SK-N-SH (cell line): Measurements from ENCODE around the gene ZNF444.

Experiments
- CTCF ChIP-seq: fragments of 200-600 bp; sonication (generic); IDR thresholded peaks from 2 replicates; pipeline ENCODE4 v1.6.1; 2017; ENCODE audit warnings: antibody characterized with exemption, mild to moderate bottlenecking, moderate library complexity
- ELF1 ChIP-seq: IDR thresholded peaks from 2 replicates; pipeline ENCODE4 v1.4.0; 2012
- EZH2phosphoT487 ChIP-seq: fragments of 200-600 bp; sonication (generic); IDR thresholded peaks from 2 replicates; pipeline ENCODE4 v1.6.1; 2017; ENCODE audit warnings: low read depth, mixed run types, mild to moderate bottlenecking, antibody characterized with exemption, moderate library complexity, borderline replicate concordance
- FOXM1 ChIP-seq: IDR thresholded peaks from 2 replicates; pipeline ENCODE4 v1.4.0; 2012; ENCODE audit warnings: low read depth, mild to moderate bottlenecking
- JUND ChIP-seq: IDR thresholded peaks from 2 replicates; pipeline ENCODE4 v1.4.0; 2012
- NRF1 ChIP-seq: IDR thresholded peaks from 2 replicates; pipeline ENCODE4 v1.6.1; 2012; ENCODE audit warnings: low read depth, mild to moderate bottlenecking, low read length
- POLR2AphosphoS5 ChIP-seq: IDR thresholded peaks from 2 replicates; pipeline ENCODE4 v1.6.1; 2012; ENCODE audit warnings: low read depth, low read length
- RAD21 ChIP-seq: IDR thresholded peaks from 2 replicates; pipeline ENCODE4 v1.6.1; 2012; ENCODE audit warnings: mild to moderate bottlenecking, low read length
- RCOR1 ChIP-seq: fragments of 150-350 bp; IDR thresholded peaks from 2 replicates; pipeline ENCODE4 v1.6.1; 2017; ENCODE audit warnings: antibody characterized with exemption, low read length
- REST ChIP-seq: IDR thresholded peaks from 2 replicates; pipeline ENCODE4 v1.6.1; 2012; ENCODE audit warnings: mild to moderate bottlenecking, low read depth, low read length, moderate library complexity
- RFX5 ChIP-seq: IDR thresholded peaks from 2 replicates; pipeline ENCODE4 v1.6.1; 2012; ENCODE audit warnings: mild to moderate bottlenecking, improper control_type of control experiment, low read length
- SMC3 ChIP-seq: IDR thresholded peaks from 2 replicates; pipeline ENCODE4 v1.6.1; 2012; ENCODE audit warnings: low read depth, low read length, improper control_type of control experiment
- TAF1 ChIP-seq: IDR thresholded peaks from 2 replicates; pipeline ENCODE4 v1.6.1; 2012; ENCODE audit warnings: low read depth, mild to moderate bottlenecking, low read length, moderate library complexity, borderline replicate concordance
- YY1 ChIP-seq: IDR thresholded peaks from 2 replicates; pipeline ENCODE4 v1.4.0; 2012; ENCODE audit warnings: low read depth, mild to moderate bottlenecking

GRCh38 chr19:56118666-56119581, 22.2 kb upstream of the ZNF444 start:
- TF ChIP-seq CTCF: no peak
- TF ChIP-seq POLR2AphosphoS5: no peak
- TF ChIP-seq ELF1: no peak
- no peak for TF ChIP-seq REST
- TF ChIP-seq RFX5: no peak
- TF ChIP-seq SMC3: no peak
- no peak for TF ChIP-seq TAF1
- TF ChIP-seq JUND: no peak
- no peak for TF ChIP-seq FOXM1
- TF ChIP-seq EZH2phosphoT487: no peak
- no peak for TF ChIP-seq RCOR1
- TF ChIP-seq YY1: no peak
- TF ChIP-seq NRF1: no peak
- TF ChIP-seq RAD21: no peak
